A172 (cell line): Measurements from ENCODE around the gene BHLHE23. TPM values are rescaled to one million over a fixed set of nuclear protein-coding genes. Genes with fewer than 3 reads are reported as not detected.
A peak's percentile ranks its signal among the peaks of the same experiment; 100 is the strongest.

Experiments
- DNase-seq: peaks from one replicate; pipeline ENCODE4 v3.0.0-alpha.2; 2015; ENCODE audit warnings: low spot score
- total RNA-seq: library from RNA; depleted of rRNA; stranded (reverse); fragments of >200 nt; shearing (Covaris generic); gene quantifications from 2 replicates; pipeline ENCODE4 v1.2.3, GENCODE V29; 2014

BHLHE23 gene
- total RNA-seq, 1 experiment from 2014 or later, result not detected

GRCh38 chr20:62991196-62991807 is 15.5 kb downstream of the BHLHE23 start:
- DNase-seq, result no peak

- no peak for DNase-seq
These were observed 16.4 kb downstream of the BHLHE23 start for GRCh38 chr20:62990306-62990825.

GRCh38 chr20:62989201-62989601 is 17.6 kb downstream of the BHLHE23 start:
- DNase-seq, result peak; percentile 22

- no peak for DNase-seq
These were observed 19.6 kb downstream of the BHLHE23 start for GRCh38 chr20:62987114-62987513.

GRCh38 chr20:62986257-62986800 is 20.4 kb downstream of the BHLHE23 start:
- DNase-seq, result no peak

GRCh38 chr20:62985444-62985778 is 21.4 kb downstream of the BHLHE23 start:
- DNase-seq, result no peak

- DNase-seq, result no peak
These were observed 21.9 kb downstream of the BHLHE23 start for GRCh38 chr20:62984666-62985443.

- no peak for DNase-seq
These were observed 23.6 kb downstream of the BHLHE23 start for GRCh38 chr20:62983210-62983609.

- DNase-seq, result no peak
These were observed 24.4 kb downstream of the BHLHE23 start for GRCh38 chr20:62982124-62983075.

GRCh38 chr20:62980970-62981369 is 25.8 kb downstream of the BHLHE23 start:
- DNase-seq, result no peak

GRCh38 chr20:62980380-62980960 is 26.3 kb downstream of the BHLHE23 start:
- DNase-seq, result no peak

- no peak for DNase-seq
These were observed 26.8 kb downstream of the BHLHE23 start for GRCh38 chr20:62979876-62980373.

- no peak for DNase-seq
These were observed 27.5 kb downstream of the BHLHE23 start for GRCh38 chr20:62979310-62979709.

- no peak for DNase-seq
These were observed 28.2 kb downstream of the BHLHE23 start for GRCh38 chr20:62978561-62978943.

GRCh38 chr20:62977613-62978560 is 28.9 kb downstream of the BHLHE23 start:
- peak; percentile 44 for DNase-seq

GRCh38 chr20:62976886-62977285 is 29.9 kb downstream of the BHLHE23 start:
- no peak for DNase-seq

GRCh38 chr20:62975812-62976508 is 30.8 kb downstream of the BHLHE23 start:
- DNase-seq, result no peak

- no peak for DNase-seq
These were observed 31.5 kb downstream of the BHLHE23 start for GRCh38 chr20:62975251-62975760.
